C4-2B (cell line): ENCODE results near the gene DDX3X.

Source experiments
- ZFX ChIP-seq: fragments of 450-650 bp; IDR thresholded peaks from 2 replicates; pipeline ENCODE4 v1.6.1; 2017
- TF ChIP-seq, protein P1 (sequence below): fragments of 450-650 bp; conservative IDR thresholded peaks from 2 replicates; pipeline ENCODE4 v1.5.1; 2017; ENCODE audit warnings: mild to moderate bottlenecking

DNA sequence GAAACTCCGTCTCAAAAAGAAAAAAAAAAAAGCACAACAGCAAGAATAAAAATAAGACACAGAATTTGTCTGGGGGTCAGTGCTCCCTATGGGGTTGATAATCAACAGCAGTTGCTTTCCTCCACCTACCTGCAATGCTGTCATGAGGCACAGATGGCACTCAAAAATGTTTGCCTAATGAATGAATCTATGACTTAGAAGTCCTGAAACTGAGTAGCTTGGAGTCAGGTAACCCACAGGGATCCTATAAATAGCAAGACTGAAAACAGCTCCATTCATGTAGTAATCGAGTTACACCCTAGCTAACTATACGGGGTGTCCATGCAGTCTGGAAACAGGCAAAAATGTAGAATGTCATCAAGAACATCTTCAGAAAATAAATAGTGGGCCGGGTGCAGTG, 19.8 kb upstream of the DDX3X start:
- TF ChIP-seq, protein P1, sequence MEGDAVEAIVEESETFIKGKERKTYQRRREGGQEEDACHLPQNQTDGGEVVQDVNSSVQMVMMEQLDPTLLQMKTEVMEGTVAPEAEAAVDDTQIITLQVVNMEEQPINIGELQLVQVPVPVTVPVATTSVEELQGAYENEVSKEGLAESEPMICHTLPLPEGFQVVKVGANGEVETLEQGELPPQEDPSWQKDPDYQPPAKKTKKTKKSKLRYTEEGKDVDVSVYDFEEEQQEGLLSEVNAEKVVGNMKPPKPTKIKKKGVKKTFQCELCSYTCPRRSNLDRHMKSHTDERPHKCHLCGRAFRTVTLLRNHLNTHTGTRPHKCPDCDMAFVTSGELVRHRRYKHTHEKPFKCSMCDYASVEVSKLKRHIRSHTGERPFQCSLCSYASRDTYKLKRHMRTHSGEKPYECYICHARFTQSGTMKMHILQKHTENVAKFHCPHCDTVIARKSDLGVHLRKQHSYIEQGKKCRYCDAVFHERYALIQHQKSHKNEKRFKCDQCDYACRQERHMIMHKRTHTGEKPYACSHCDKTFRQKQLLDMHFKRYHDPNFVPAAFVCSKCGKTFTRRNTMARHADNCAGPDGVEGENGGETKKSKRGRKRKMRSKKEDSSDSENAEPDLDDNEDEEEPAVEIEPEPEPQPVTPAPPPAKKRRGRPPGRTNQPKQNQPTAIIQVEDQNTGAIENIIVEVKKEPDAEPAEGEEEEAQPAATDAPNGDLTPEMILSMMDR, result no peak
- no peak for TF ChIP-seq ZFX
